IPS DF 6.9 (cell line): Measurements from ENCODE around the gene LHCGR.

Experiments used
- DNase-seq: peaks from one replicate; pipeline ENCODE4 v3.0.0-alpha.2; 2013; ENCODE audit warnings: low read depth, low spot score
- H3K27ac ChIP-seq: one replicate; pipeline ENCODE4 v1.5.1; 2013; ENCODE audit warnings: low read length, control low read depth
- H3K27me3 ChIP-seq: 2 replicates; pipeline ENCODE4 v1.6.1; 2013; ENCODE audit warnings: mild to moderate bottlenecking, low read length; ENCODE audit not compliant: control insufficient read depth, insufficient read depth
- H3K36me3 ChIP-seq: 2 replicates; pipeline ENCODE4 v1.6.1; 2013; ENCODE audit warnings: low read length; ENCODE audit not compliant: control insufficient read depth, insufficient read depth
- H3K4me1 ChIP-seq: 2 replicates; pipeline ENCODE4 v1.6.1; 2013; ENCODE audit warnings: low read length; ENCODE audit not compliant: control insufficient read depth, insufficient read depth
- H3K4me3 ChIP-seq: 2 replicates; pipeline ENCODE4 v1.5.1; 2013; ENCODE audit warnings: mild to moderate bottlenecking, low read length
- H3K9me3 ChIP-seq: 2 replicates; pipeline ENCODE4 v1.6.1; 2013; ENCODE audit warnings: low read length, inconsistent platforms; ENCODE audit not compliant: control insufficient read depth, insufficient read depth
- WGBS: extraction: QIAGEN DNeasy Blood & Tissue Kit; methylation state at CpG from one replicate; pipeline ENCODE4 v1.1.7; 2013; ENCODE audit warnings: mixed read lengths, missing lambda C conversion rate; ENCODE audit not compliant: insufficient read length, insufficient coverage; 5-methylcytosine and 5-hydroxymethylcytosine counted together

Gene LHCGR

DNA sequence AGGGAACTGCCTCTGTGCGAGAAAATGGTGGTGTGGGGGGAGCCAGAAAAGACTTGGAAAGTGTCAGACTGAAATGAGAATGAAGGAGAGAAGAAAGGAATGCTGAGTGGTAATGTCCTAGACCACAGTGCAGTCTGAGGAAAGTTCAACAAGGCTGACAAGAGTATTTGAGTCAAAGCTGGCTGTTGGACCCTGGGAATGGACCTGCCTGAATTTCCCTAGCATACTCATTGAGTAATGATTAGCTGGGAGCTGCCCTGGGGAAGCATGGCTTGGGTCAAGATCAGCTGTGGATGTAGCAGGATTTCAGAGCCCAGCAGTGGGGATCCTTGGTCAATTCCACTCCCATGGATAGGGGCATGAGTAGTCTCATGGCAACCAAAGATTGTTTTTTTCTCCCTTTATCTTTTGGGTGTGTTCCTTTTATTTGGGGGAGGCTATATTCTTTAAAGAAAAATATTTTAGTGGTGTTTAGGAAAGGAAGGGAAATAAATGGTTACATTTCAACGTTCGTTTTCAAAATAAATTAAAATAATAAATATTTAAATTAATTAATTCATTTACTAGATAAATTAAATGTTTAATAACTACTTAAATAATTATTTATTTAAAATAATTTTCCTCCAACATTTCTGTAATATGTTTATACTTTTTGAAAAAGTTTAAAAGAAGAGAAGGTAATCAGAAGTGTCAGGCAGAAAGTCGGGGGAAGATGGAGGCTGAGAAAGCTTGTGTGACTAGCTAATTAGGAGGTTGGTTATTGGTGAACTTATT is 15.9 kb upstream of the LHCGR start:
- Histone ChIP-seq H3K27me3 (no peaks in the 10 kb centered on the region), H3K9me3 (no peaks in the 10 kb centered on the region), H3K36me3 (no peaks in the 10 kb centered on the region), H3K4me3 (no peak overlapping the region), H3K27ac (no peak overlapping the region), H3K4me1 (peaks cover 3% of the 10 kb centered on the region; the same call in 1 of the 2 replicates)
- no CpG with 5 or more reads among the region's 4 CpGs for WGBS
- DNase-seq, result no peak

DNA sequence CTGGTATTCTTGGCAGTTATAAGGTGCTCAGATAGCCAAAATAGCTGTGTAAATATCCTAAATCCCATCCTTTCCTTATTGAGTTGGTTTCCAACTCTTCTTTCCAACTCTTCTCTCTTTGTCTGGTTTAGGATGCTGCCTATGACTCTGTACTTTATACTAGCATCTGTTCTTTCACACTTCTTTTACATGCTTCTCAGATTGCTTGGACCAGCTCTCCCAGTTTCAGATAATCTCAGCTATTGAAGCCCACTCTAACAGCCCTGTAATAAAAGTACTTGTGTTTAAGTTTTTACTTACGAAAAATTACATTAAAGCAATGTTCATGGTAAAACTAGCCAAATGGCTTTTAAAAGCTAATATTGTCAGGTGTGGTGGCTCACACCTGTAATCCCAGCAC is 14.7 kb upstream of the LHCGR start:
- Histone ChIP-seq H3K4me3 (no peak overlapping the region), H3K27me3 (no peaks in the 10 kb centered on the region), H3K4me1 (peaks cover 3% of the 10 kb centered on the region; the same call in 1 of the 2 replicates), H3K36me3 (no peaks in the 10 kb centered on the region), H3K9me3 (no peaks in the 10 kb centered on the region), H3K27ac (no peak overlapping the region)
- no peak for DNase-seq
- no CpG with 5 or more reads among the region's 1 CpG for WGBS

DNA sequence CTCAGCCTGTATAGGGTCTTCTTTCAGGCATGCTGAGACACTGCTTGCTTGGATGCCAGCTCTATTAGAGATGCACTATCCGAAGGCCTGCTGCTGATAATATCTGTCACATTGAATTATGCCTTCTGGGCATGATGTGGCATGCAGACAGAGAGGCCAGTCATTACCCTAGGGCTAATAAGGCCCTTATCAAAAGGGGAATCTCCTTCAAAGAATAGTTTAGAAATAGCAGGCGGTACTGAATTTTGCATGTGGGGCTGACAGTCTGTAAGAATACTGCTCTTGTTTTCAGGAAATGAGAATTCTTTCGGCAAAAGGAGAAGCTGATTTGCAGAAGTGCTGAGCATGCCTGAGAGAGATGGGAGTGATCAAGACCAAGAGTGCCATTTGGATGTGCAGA is 13.1 kb upstream of the LHCGR start:
- Histone ChIP-seq H3K27me3 (no peaks in the 10 kb centered on the region), H3K4me3 (no peak overlapping the region), H3K27ac (no peak overlapping the region), H3K9me3 (no peaks in the 10 kb centered on the region), H3K36me3 (no peaks in the 10 kb centered on the region), H3K4me1 (peaks cover 3% of the 10 kb centered on the region; the same call in 1 of the 2 replicates)
- WGBS, result no CpG with 5 or more reads among the region's 3 CpGs
- no peak for DNase-seq

DNA sequence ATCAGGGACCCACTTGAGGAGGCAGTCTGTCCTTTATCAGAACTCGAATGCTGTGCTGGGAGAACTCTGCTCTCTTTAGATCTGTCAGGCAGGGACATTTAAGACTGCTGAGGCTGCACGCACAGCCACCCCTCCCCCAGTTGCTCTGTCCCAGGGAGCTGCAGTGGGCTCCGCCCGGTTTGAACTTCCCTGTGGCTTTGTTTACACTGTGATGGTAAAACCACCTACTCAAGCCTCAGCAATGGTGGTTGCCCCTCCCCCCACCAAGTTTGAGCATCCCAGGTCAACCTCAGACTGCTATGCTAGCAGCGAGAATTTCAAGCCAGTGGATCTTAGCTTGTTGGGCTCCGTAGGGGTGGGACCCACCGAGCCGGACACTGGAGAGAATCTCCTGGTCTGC is 11.8 kb upstream of the LHCGR start:
- no peak for DNase-seq
- no peak overlapping the region for H3K27ac ChIP-seq
- H3K36me3 ChIP-seq, result no peaks in the 10 kb centered on the region
- no peaks in the 10 kb centered on the region for H3K9me3 ChIP-seq
- peaks cover 3% of the 10 kb centered on the region; the same call in 1 of the 2 replicates for H3K4me1 ChIP-seq
- WGBS, result no CpG with 5 or more reads among the region's 8 CpGs
- no peak overlapping the region for H3K4me3 ChIP-seq
- no peaks in the 10 kb centered on the region for H3K27me3 ChIP-seq

DNA sequence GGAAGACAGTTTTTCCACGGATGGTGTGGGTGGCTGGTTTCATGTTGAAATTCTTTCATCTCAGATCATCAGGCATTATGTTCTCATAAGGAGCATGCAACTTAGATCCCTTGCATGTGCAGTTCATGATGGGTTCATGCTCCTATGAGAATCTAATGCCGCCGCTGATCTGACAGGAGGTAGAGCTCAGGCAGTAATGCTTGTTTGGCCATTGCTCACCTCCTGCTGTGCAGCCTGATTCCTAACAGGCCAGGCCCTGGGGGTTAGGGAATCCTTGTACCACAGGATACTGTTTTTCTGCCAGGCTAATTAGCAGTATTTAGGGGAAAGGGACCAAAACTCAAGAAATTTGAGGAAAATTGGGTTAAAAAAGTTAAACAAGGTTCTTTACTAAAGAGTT is 5.3 kb upstream of the LHCGR start:
- no CpG with 5 or more reads among the region's 3 CpGs for WGBS
- Histone ChIP-seq H3K36me3 (no peaks in the 10 kb centered on the region), H3K4me3 (no peak overlapping the region), H3K4me1 (no peaks in the 10 kb centered on the region), H3K27me3 (no peaks in the 10 kb centered on the region), H3K9me3 (no peaks in the 10 kb centered on the region), H3K27ac (no peak overlapping the region)
- no peak for DNase-seq

DNA sequence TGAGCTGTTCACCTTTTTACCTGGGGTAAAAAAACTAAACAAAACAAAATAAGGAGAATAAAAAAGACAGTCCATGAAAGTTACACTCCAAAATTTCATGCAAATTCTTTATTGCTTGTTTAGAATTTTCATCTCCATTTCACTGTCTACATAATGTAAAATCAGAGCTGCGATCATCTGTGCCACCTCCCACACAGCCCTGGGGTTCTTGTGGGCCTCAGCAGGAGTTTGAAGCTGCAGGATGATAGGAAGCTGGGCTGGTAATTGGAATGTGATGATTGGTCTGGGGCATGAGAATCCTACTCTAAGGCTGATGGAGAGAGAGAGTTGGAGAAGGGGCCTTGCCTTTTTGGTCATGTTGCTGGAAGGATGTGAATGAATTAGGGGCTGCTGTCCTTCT is 4.2 kb upstream of the LHCGR start:
- H3K4me3 ChIP-seq, result no peak overlapping the region
- no peaks in the 10 kb centered on the region for H3K36me3 ChIP-seq
- WGBS, result no CpG with 5 or more reads among the region's 1 CpG
- peaks cover 2% of the 10 kb centered on the region; the same call in 1 of the 2 replicates for H3K4me1 ChIP-seq
- H3K27me3 ChIP-seq, result no peaks in the 10 kb centered on the region
- no peaks in the 10 kb centered on the region for H3K9me3 ChIP-seq
- no peak for DNase-seq
- H3K27ac ChIP-seq, result no peak overlapping the region

DNA sequence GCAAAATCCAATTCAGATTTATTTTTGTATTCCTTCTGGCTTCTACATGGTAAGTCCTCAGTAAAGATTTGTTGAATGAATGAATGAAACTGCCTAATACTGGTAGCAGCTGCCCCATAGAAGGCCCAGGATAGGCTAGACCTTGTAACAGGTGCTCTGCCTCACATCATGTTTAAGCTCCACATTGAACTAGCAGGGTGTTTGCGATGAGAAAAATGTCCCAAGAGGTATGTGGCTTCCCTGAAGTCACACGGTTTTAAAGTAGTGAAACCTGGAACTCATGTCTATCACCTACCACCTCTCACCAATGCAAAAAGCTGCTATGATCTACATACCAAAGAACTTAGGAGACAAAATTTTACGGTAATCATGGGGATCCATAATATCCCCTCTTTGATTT is 765 bp upstream of the LHCGR start:
- no CpG with 5 or more reads among the region's 3 CpGs for WGBS

DNA sequence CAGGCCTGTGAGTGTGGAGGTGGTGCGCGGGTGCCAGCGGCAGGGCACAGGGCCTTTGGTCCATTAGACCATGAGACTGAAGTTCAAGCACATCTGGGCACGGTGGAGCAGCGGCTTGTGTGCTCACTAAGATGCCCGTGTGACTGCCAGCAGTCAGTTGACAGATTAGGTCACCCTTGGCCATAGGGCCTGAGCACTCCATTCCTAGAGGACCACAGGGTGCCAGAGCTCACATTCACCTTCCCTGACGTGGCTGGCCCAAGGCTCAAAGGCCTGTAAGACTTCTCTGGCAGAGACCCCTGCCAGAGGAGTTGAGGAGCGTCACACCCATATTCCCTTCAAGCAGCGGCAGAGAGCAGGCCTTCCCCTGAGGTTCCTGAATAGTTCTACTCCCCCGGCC is 650 bp downstream of the LHCGR start:
- H3K27ac ChIP-seq, result no peak overlapping the region
- no CpG with 5 or more reads among the region's 10 CpGs for WGBS
- no peaks in the 10 kb centered on the region for H3K9me3 ChIP-seq
- DNase-seq, result no peak
- H3K4me1 ChIP-seq, result peaks cover 2% of the 10 kb centered on the region; the same call in 1 of the 2 replicates
- no peak overlapping the region for H3K4me3 ChIP-seq
- H3K27me3 ChIP-seq, result no peaks in the 10 kb centered on the region
- H3K36me3 ChIP-seq, result no peaks in the 10 kb centered on the region

More for the DNA sequence above, 765 bp upstream of the LHCGR start:
- Histone ChIP-seq H3K4me3 (no peak overlapping the region), H3K4me1 (peaks cover 2% of the 10 kb centered on the region; the same call in 1 of the 2 replicates), H3K36me3 (no peaks in the 10 kb centered on the region), H3K27me3 (no peaks in the 10 kb centered on the region), H3K27ac (no peak overlapping the region), H3K9me3 (no peaks in the 10 kb centered on the region)
- no peak for DNase-seq

DNA sequence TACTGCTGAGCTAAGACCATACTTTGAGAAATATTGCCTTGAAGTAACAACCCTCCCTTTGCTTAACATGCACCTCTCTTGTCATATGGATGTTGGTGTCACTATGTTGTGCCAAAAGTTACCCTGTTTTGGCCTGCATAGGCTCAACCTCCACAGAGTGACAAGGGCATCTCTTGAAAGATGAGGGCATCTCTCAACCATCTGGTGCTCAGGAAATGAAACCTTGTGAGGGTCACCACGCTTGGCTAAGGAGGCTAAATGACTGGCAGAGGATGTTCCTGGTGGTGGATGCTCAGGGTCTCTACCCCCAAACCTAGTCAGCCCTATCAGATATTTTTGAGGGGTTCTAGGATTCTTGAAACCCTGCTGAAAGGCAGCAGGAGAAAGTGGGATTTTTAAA is 2.3 kb downstream of the LHCGR start:
- Histone ChIP-seq H3K36me3 (no peaks in the 10 kb centered on the region), H3K4me3 (no peak overlapping the region), H3K9me3 (no peaks in the 10 kb centered on the region), H3K27ac (no peak overlapping the region), H3K4me1 (peaks cover 2% of the 10 kb centered on the region; the same call in 1 of the 2 replicates), H3K27me3 (0 out of 2 replicates have a peak, but pooled peaks cover 1% of the 10 kb centered on the region)
- no peak for DNase-seq
- no CpG with 5 or more reads among the region's 1 CpG for WGBS

DNA sequence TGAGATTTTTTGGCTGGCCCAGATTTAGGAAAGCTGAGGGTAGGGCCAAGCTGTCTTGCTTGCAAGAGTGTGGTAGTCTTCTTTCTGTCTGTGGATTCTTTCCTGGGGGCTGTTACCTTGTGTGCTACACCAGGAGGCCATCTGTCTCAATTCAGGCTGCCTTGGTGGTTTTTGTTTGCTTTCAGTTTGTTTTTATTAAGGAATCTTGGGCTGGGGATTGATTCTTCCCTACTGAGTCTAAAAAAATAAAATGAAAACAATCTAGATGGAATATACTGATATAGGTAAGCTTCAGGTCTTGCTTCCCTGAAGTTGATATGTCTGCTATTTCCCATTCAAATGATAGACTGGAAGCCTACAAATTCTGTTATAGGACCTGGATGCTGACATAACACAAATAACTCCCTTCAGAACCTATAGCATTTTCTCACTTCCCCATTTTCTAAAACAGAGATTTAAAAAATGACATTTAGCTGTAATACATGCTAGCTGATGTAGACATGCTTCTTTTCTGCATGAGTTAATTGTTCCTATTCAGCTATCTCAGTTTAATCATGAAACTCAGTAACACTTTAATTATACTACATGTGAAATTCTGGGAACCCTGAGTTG is 5.3 kb downstream of the LHCGR start:
- Histone ChIP-seq H3K4me1 (peaks cover 2% of the 10 kb centered on the region; the same call in 1 of the 2 replicates), H3K27ac (no peak overlapping the region), H3K27me3 (0 out of 2 replicates have a peak, but pooled peaks cover 1% of the 10 kb centered on the region), H3K4me3 (no peak overlapping the region), H3K36me3 (no peaks in the 10 kb centered on the region), H3K9me3 (no peaks in the 10 kb centered on the region)
- DNase-seq, result no peak
